T-cell (primary cell): ENCODE measurements around the gene KLHL34. TPM values are rescaled to one million over a fixed set of nuclear protein-coding genes. Genes with fewer than 3 reads are reported as not detected.

Experiments used
- ATAC-seq, 4 experiments: fragments of 200-7000 bp in 3 of 4; fragments of 150-1000 bp in 1 of 4; cut with Tn5 transposase; replicated peaks in 1 of 4; 1 replicate in 3 of 4; 2 replicates in 1 of 4; pipeline ENCODE4 v1.10.0; 2021; ENCODE audit warnings: moderate library complexity in 3 of 4, mild to moderate bottlenecking in 2 of 4, moderate number of reproducible peaks in 1 of 4
- CTCF ChIA-PET, 2 donors: fragments of 300-600 bp; sonication (Branson Sonifier 250); formaldehyde crosslinking; loops; one replicate each; lab custom pipeline; 2022; ENCODE audit warnings: antibody characterized with exemption in 2 of 2; lab: Charles Lee
- POLR2A ChIA-PET, 2 donors: fragments of 300-600 bp; sonication (Branson Sonifier 250); formaldehyde crosslinking; loops; one replicate each; lab custom pipeline; 2022; ENCODE audit warnings: antibody characterized with exemption in 2 of 2; lab: Charles Lee
- DNase-seq, 35 experiments: peaks; one replicate each; pipeline versions ENCODE4 v3.0.0 to v3.0.0-alpha.2; 2013 to 2023
- H3K27ac ChIP-seq: one replicate; pipeline ENCODE4 v1.5.1; 2013; ENCODE audit warnings: low read length
- H3K27me3 ChIP-seq, 2 experiments: replicated peaks in 1 of 2; 1 replicate in 1 of 2; 2 replicates in 1 of 2; pipeline versions ENCODE4 v1.6.1 to v1.7.0; 2013; ENCODE audit warnings: low read length in 1 of 2, mixed read lengths in 1 of 2; ENCODE audit not compliant: control insufficient read depth in 2 of 2, insufficient read depth in 2 of 2; ENCODE audit errors: extremely low read depth in 1 of 2
- H3K36me3 ChIP-seq, 2 donors: 1 replicate in 1 of 2; 2 replicates in 1 of 2; pipeline versions ENCODE4 v1.6.1 to v1.7.0; 2013; ENCODE audit warnings: low read length in 1 of 2; ENCODE audit not compliant: control insufficient read depth in 2 of 2, insufficient read depth in 1 of 2; ENCODE audit errors: extremely low read depth in 1 of 2
- H3K4me1 ChIP-seq, 2 experiments: 1 replicate in 1 of 2; 2 replicates in 1 of 2; pipeline versions ENCODE4 v1.6.1 to v1.7.0; 2013; ENCODE audit warnings: low read length in 2 of 2, mixed read lengths in 1 of 2; ENCODE audit not compliant: insufficient read depth in 2 of 2, control insufficient read depth in 1 of 2; ENCODE audit errors: extremely low read depth in 1 of 2
- H3K4me3 ChIP-seq, 2 donors: 1 replicate in 1 of 2; 2 replicates in 1 of 2; pipeline versions ENCODE4 v1.5.1 to v1.7.0; 2013; ENCODE audit warnings: mild to moderate bottlenecking in 2 of 2, low read length in 1 of 2, moderate library complexity in 1 of 2; ENCODE audit not compliant: control insufficient read depth in 1 of 2; ENCODE audit errors: extremely low read depth in 1 of 2
- H3K9me3 ChIP-seq: 2 replicates; pipeline ENCODE4 v1.7.0; 2013
- H3K27ac Mint-ChIP-seq, 2 donors: one replicate each; pipeline ENCODE4 v1.8.0; 2020 to 2021; ENCODE audit warnings: mild to moderate bottlenecking in 2 of 2, mixed read lengths in 2 of 2
- H3K27me3 Mint-ChIP-seq, 2 donors: one replicate each; pipeline ENCODE4 v1.8.0; 2021 to 2022; ENCODE audit warnings: mixed read lengths in 2 of 2
- H3K36me3 Mint-ChIP-seq: one replicate; pipeline ENCODE4 v1.8.0; 2021; ENCODE audit warnings: mixed read lengths
- H3K4me1 Mint-ChIP-seq, 3 donors: one replicate each; pipeline ENCODE4 v1.8.0; 2020 to 2022; ENCODE audit warnings: mixed read lengths in 3 of 3, mild to moderate bottlenecking in 1 of 3
- H3K4me3 Mint-ChIP-seq, 3 donors: one replicate each; pipeline ENCODE4 v1.8.0; 2020 to 2022; ENCODE audit warnings: mild to moderate bottlenecking in 3 of 3, mixed read lengths in 3 of 3, moderate library complexity in 3 of 3
- H3K9me3 Mint-ChIP-seq, 3 donors: one replicate each; pipeline ENCODE4 v1.8.0; 2020 to 2022; ENCODE audit warnings: mixed read lengths in 3 of 3
- WGBS: methylation state at CpG from one replicate; pipeline ENCODE4 v1.1.5; 2013; ENCODE audit warnings: missing lambda C conversion rate; ENCODE audit not compliant: insufficient coverage; 5-methylcytosine and 5-hydroxymethylcytosine counted together
- total RNA-seq, 35 experiments: library from RNA in 6 of 35; stranded (reverse) in 6 of 35; fragments of 120-200 nt in 1 of 35; gene quantifications; one replicate each; pipeline versions ENCODE4 v1.2.1 to v1.2.4 and lab custom pipeline; 2013 to 2026

KLHL34 gene, protein sequence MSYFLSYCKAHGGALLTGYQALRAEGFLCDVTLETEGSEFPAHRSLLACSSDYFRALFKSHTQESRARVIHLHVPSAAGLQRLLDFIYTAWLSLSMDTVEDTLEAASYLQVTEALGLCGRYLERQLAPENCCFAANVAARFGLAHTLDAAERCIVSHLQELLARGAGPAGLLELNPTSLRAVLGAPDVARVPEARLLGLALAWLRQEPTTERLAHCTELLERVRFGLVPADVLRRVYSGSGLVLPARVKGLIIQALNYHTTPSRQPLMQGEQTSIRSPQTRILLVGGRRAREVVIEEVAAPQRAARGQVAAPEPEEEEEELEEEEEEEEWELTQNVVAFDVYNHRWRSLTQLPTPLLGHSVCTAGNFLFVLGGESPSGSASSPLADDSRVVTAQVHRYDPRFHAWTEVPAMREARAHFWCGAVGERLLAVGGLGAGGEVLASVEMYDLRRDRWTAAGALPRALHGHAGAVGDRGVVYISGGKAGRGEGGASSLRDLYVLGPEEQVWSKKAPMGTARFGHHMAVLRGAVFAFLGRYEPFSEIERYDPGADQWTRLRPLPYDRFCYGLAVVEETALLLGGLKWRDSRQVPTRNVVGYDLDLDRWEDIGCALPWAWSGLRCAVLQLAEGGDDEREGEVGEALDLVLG
- total RNA-seq (1 to 10 TPM in 4 of 5 donors, under 1 TPM in 1; 0.68 to 2.7 (median 2.6) TPM), total RNA-seq (lab: John Stamatoyannopoulos, UW) (0.35 to 8.2 (median 1.9) reads per million in 29 experiments)
- total RNA-seq (2013): 0.88 TPM

- ATAC-seq (peak; percentile 55 to 71 (median 62)), DNase-seq (peak in 5 of 35 experiments; percentile 2 to 21 (median 13))
- Mint-ChIP-seq H3K27ac (peak within 1 kb of the TSS; percentile 11 to 88), H3K9me3 (no peaks in the 10 kb centered on the region), H3K36me3 (no peaks in the 10 kb centered on the region), H3K4me3 (peak within 1 kb of the TSS; percentile 71 to 75 (median 74)), H3K27me3 (peaks cover 5 to 8% of the 10 kb centered on the region in 2 donors), H3K4me1 (peaks cover 5 to 15% (median 9%) of the 10 kb centered on the region in 3 donors)
- Histone ChIP-seq H3K4me1 (peaks cover 0 to 22% of the 10 kb centered on the region in 2 experiments), H3K27ac (no peak within 1 kb of the TSS), H3K36me3 (no peaks in the 10 kb centered on the region), H3K4me3 (peak within 1 kb of the TSS; percentile 46 to 71), H3K27me3 (peaks cover 0 to 13% of the 10 kb centered on the region in 2 experiments), H3K9me3 (no peaks in the 10 kb centered on the region)
- POLR2A ChIA-PET: no interaction called here
- 10% methylated on average over 24 of the region's 60 CpGs for WGBS
- CTCF ChIA-PET: no interaction called here
Measured at GRCh38 chrX:21658152-21658737, at the start of gene KLHL34. Gene KLHL34, minus strand, starts transcription at chrX:21658330. Its CDS starts 542 bp downstream, at chrX:21657788.

DNA sequence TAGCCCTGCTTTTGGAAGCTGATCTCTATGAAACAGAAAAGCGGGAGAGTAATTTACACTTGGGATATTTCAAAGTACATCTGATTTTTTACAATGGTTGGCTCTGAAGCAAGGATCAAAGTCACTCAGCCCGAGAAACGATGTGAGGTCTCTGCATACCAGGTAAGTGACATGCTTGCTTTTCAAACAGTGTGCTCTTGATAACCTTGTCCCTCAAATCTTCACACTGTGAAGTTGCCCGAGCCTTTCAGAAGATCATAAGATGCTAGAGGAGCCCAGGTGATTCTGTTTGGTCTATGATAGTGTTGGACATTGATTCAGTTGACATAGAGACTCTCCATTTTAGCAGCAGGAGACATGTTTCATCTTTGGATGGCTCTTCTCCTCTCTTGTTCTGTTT, 47.1 kb upstream of the KLHL34 start:
- H3K9me3 Mint-ChIP-seq: peaks cover 0 to 4% (median 0%) of the 10 kb centered on the region in 3 donors
- no peaks in the 10 kb centered on the region for H3K9me3 ChIP-seq
- H3K27ac ChIP-seq: no peak overlapping the region
- DNase-seq (no peak), ATAC-seq (no peak)
- ChIA-PET CTCF (no interaction called here), POLR2A (no interaction called here)
- H3K27me3 ChIP-seq: no peaks in the 10 kb centered on the region
- H3K36me3 ChIP-seq: no peaks in the 10 kb centered on the region
- no peak overlapping the region for H3K27ac Mint-ChIP-seq
- H3K4me1 Mint-ChIP-seq: no peaks in the 10 kb centered on the region
- no peaks in the 10 kb centered on the region for H3K4me1 ChIP-seq
- peaks cover 0 to 4% of the 10 kb centered on the region in 2 donors for H3K27me3 Mint-ChIP-seq
- H3K36me3 Mint-ChIP-seq: no peaks in the 10 kb centered on the region
- no peak overlapping the region for H3K4me3 Mint-ChIP-seq
- WGBS: no CpG with 5 or more reads among the region's 4 CpGs
- H3K4me3 ChIP-seq: no peak overlapping the region

DNA sequence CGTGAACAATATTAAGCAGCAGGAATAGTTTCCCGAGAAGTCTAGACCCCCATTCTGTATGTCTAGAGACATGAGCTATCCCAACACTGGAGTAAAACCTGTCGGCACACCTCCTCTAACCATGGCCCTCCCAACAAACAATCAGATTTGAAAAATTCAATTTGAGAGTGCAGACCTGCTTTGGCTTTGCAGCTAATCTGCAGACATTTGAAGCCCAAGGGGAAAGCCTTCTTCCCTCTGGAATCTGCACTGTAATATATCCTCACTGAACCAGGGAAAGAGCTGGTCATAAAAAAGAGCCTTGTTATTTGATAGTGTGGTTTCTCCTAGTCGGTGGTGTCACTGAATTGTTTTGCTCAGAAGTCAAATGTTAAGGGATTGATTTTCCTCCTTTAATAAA, 44.6 kb upstream of the KLHL34 start:
- Histone ChIP-seq H3K4me1 (no peaks in the 10 kb centered on the region), H3K36me3 (no peaks in the 10 kb centered on the region), H3K4me3 (no peak overlapping the region), H3K27me3 (no peaks in the 10 kb centered on the region), H3K27ac (no peak overlapping the region), H3K9me3 (no peaks in the 10 kb centered on the region)
- no CpG with 5 or more reads among the region's 4 CpGs for WGBS
- CTCF ChIA-PET: no interaction called here
- POLR2A ChIA-PET: no interaction called here
- no peak for DNase-seq
- Mint-ChIP-seq H3K27ac (no peak overlapping the region), H3K9me3 (peaks cover 0 to 8% (median 0%) of the 10 kb centered on the region in 3 donors), H3K27me3 (peaks cover 0 to 9% of the 10 kb centered on the region in 2 donors), H3K4me3 (no peak overlapping the region), H3K4me1 (no peaks in the 10 kb centered on the region), H3K36me3 (no peaks in the 10 kb centered on the region)
- ATAC-seq: no peak

DNA sequence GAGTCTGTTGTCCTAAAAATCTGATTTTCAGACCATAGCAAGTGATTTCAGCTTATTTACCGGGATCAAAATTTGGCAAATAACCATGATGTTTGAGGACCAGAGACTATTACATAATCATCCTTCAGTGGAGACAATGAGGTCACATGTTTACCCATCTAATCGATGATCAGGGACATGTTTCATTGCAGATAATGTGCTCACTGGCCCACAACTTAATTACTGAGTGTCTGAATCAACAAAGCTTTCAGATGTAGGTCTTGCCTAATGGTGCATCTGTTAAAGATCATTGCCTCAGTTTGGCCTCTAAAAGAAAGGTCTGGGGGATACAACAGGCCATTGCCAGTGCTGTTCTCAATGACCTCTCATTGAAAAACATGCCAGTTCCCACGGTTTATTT, 42.8 kb upstream of the KLHL34 start:
- no peaks in the 10 kb centered on the region for H3K4me1 ChIP-seq
- 67% methylated on average over 1 of the region's 3 CpGs for WGBS
- H3K9me3 Mint-ChIP-seq: peaks cover 0 to 4% (median 0%) of the 10 kb centered on the region in 3 donors
- H3K27ac ChIP-seq: no peak overlapping the region
- H3K36me3 Mint-ChIP-seq: no peaks in the 10 kb centered on the region
- CTCF ChIA-PET: no interaction called here
- POLR2A ChIA-PET: no interaction called here
- H3K4me3 ChIP-seq: no peak overlapping the region
- H3K27me3 ChIP-seq: no peaks in the 10 kb centered on the region
- peaks cover 0 to 8% of the 10 kb centered on the region in 2 donors for H3K27me3 Mint-ChIP-seq
- H3K36me3 ChIP-seq: no peaks in the 10 kb centered on the region
- H3K9me3 ChIP-seq: no peaks in the 10 kb centered on the region
- H3K4me1 Mint-ChIP-seq: no peaks in the 10 kb centered on the region
- no peak for ATAC-seq
- H3K27ac Mint-ChIP-seq: no peak overlapping the region
- no peak for DNase-seq
- H3K4me3 Mint-ChIP-seq: no peak overlapping the region

- Mint-ChIP-seq H3K36me3 (no peaks in the 10 kb centered on the region), H3K27ac (no peak overlapping the region), H3K9me3 (peaks cover 0 to 4% (median 0%) of the 10 kb centered on the region in 3 donors), H3K4me3 (no peak overlapping the region), H3K4me1 (no peaks in the 10 kb centered on the region), H3K27me3 (peaks cover 0 to 8% of the 10 kb centered on the region in 2 donors)
- 57% methylated on average over 1 of the region's 5 CpGs for WGBS
- H3K27ac ChIP-seq: no peak overlapping the region
- CTCF ChIA-PET: no interaction called here
- H3K4me1 ChIP-seq: no peaks in the 10 kb centered on the region
- H3K36me3 ChIP-seq: no peaks in the 10 kb centered on the region
- ATAC-seq (no peak), DNase-seq (no peak)
- no peak overlapping the region for H3K4me3 ChIP-seq
- no peaks in the 10 kb centered on the region for H3K9me3 ChIP-seq
- H3K27me3 ChIP-seq: no peaks in the 10 kb centered on the region
- POLR2A ChIA-PET: no interaction called here
Measured at GRCh38 chrX:21700275-21700674, 42.1 kb upstream of the KLHL34 start.

GRCh38 chrX:21699136-21699535, 41.0 kb upstream of the KLHL34 start:
- no peak overlapping the region for H3K27ac Mint-ChIP-seq
- ChIA-PET POLR2A (no interaction called here), CTCF (no interaction called here)
- H3K9me3 ChIP-seq: no peaks in the 10 kb centered on the region
- H3K27ac ChIP-seq: no peak overlapping the region
- H3K4me1 ChIP-seq: no peaks in the 10 kb centered on the region
- no peaks in the 10 kb centered on the region for H3K4me1 Mint-ChIP-seq
- no CpG with 5 or more reads among the region's 3 CpGs for WGBS
- peaks cover 0 to 4% (median 0%) of the 10 kb centered on the region in 3 donors for H3K9me3 Mint-ChIP-seq
- no peak overlapping the region for H3K4me3 Mint-ChIP-seq
- no peaks in the 10 kb centered on the region for H3K36me3 Mint-ChIP-seq
- DNase-seq (no peak), ATAC-seq (no peak)
- H3K36me3 ChIP-seq: no peaks in the 10 kb centered on the region
- no peak overlapping the region for H3K4me3 ChIP-seq
- H3K27me3 Mint-ChIP-seq: peaks cover 0 to 8% of the 10 kb centered on the region in 2 donors
- no peaks in the 10 kb centered on the region for H3K27me3 ChIP-seq
